Esophagus squamous epithelium (tissue), 5 donors: Measurements from ENCODE around the gene PTPRN2. TPM values are rescaled to one million over a fixed set of nuclear protein-coding genes. Genes with fewer than 3 reads are reported as not detected.
A peak's percentile ranks its signal among the peaks of the same experiment; 100 is the strongest.

Experiments
- DNase-seq: peaks from one replicate; lab custom pipeline; 2025; lab: John Stamatoyannopoulos, UW
- H3K27ac ChIP-seq, 4 donors: fragments of 200-600 bp; sonication (generic); one replicate each; pipeline ENCODE4 v1.5.1; 2016 to 2019; ENCODE audit warnings: mild to moderate bottlenecking in 1 of 4
- H3K27me3 ChIP-seq, 4 donors: fragments of 200-600 bp; sonication (generic); 1 replicate in 3 of 4; 2 replicates in 1 of 4; pipeline versions ENCODE4 v1.5.1 to v1.6.0; 2017 to 2021; ENCODE audit warnings: antibody characterized with exemption in 1 of 4
- H3K36me3 ChIP-seq, 3 donors: fragments of 200-600 bp; sonication (generic); one replicate each; pipeline ENCODE4 v1.5.1; 2016 to 2019
- H3K4me1 ChIP-seq, 3 donors: fragments of 200-600 bp; sonication (generic); one replicate each; pipeline ENCODE4 v1.5.1; 2017 to 2019
- H3K4me3 ChIP-seq, 4 donors: fragments of 200-600 bp; sonication (generic); 1 replicate in 3 of 4; 2 replicates in 1 of 4; pipeline ENCODE4 v1.5.1; 2016 to 2019; ENCODE audit warnings: mild to moderate bottlenecking in 2 of 4, moderate library complexity in 1 of 4
- H3K9me3 ChIP-seq, 3 donors: fragments of 200-600 bp; sonication (generic); one replicate each; pipeline ENCODE4 v1.5.1; 2016 to 2019
- CTCF ChIP-seq, 6 experiments: fragments of 450-650 bp in 4 of 6; fragments of 200-600 bp in 2 of 6; sonication (generic) in 2 of 6; IDR thresholded peaks; one replicate each; pipeline ENCODE4 v1.5.1; 2016 to 2019; ENCODE audit warnings: antibody characterized with exemption in 6 of 6, mild to moderate bottlenecking in 4 of 6, moderate library complexity in 4 of 6
- POLR2A ChIP-seq, 4 donors: fragments of 450-650 bp; IDR thresholded peaks; one replicate each; pipeline ENCODE4 v1.6.1; 2017; ENCODE audit warnings: antibody characterized with exemption in 4 of 4, mild to moderate bottlenecking in 4 of 4, moderate library complexity in 3 of 4
- WGBS, 2 donors: methylation state at CpG; one replicate each; pipeline ENCODE4 v1.1.5; 2018; 5-methylcytosine and 5-hydroxymethylcytosine counted together
- intact Hi-C: fragments of 100-400 bp; cut with DNase I; formaldehyde crosslinking; loops from one replicate; pipeline ENCODE4 v1.15.0; 2022
- total RNA-seq, 4 donors: library from RNA; depleted of rRNA; stranded (reverse); fragments of >200 nt; gene quantifications; one replicate each; pipeline ENCODE4 v1.1.0, GENCODE V29; 2016
- donor health status: DM: yes; HTN: yes; CAD: no.

The PTPRN2 gene
- total RNA-seq, 4 donors from 2014 or later, result 0.38 to 2.7 (median 1.0) TPM

DNA sequence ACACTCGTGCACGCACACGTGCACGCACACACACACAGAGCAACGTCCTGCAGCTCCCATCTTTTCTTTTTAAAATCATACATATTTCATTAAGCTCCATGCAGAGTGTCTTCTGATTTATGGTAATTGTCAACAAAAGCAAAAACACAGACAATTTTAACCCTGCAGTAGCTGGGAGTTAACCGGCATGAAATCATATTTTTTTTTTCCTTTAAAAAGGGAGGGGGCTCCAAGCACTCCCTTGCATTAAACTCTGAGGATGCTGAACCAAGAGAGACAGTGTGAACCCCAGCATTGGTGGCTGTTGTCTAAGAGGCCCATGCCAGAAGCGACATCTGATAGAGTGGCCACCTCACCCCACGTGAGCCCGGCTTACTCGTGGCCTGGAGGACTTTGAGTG is 708.2 kb downstream of the PTPRN2 start:
- intact Hi-C loops, result no loop called here
- Histone ChIP-seq H3K4me1 (no peaks in the 10 kb centered on the region), H3K27me3 (peaks cover 0 to 26% (median 0%) of the 10 kb centered on the region in 4 donors), H3K4me3 (no peak overlapping the region), H3K9me3 (peaks cover 0 to 5% (median 0%) of the 10 kb centered on the region in 3 donors), H3K27ac (no peak overlapping the region), H3K36me3 (no peaks in the 10 kb centered on the region)
- 80 to 86% methylated on average over 10 of the region's 10 CpGs for WGBS, 2 donors
- TF ChIP-seq POLR2A (IDR thresholded peaks at IDR 0.05) (no peak), CTCF (IDR thresholded peaks at IDR 0.05) (no peak)
- no peak for DNase-seq

DNA sequence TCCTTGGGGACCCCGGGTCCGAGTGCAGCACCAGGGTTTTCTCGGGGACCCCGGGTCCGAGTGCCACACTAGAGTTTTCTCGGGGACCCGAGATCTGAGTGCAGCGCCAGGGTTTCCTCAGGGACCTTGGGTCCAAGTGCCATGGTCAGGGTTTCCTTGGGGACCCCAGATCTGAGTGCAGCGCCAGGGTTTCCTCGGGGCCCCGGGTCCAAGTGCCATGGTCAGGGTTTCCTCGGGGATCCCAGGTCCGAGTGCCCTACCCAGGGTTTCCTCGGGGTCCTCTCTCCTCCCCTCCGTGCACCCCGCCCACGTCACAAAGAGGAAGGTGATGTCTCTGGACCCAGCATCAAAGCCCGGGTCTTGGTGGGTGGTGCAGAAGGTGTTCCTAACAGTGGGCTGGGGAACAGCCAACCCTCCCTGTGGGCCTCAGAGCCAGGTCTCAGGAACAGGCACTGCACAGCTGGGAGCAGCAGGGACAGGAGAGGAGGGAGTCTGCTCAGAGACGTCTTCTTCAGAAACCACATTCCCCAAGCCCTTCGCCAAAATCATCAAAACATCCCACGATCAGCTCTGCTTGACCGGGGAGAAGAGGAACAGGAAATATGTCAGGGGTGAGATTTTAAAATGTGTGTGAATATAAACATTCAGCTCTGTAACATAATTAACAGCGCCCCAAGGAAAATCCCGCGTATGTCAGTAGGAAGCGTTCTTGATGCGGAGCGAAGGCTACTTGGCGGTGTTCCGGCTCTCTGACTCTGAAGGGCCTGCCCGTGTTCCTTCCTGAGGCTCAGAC is 710.1 kb downstream of the PTPRN2 start:
- H3K9me3 ChIP-seq, result peaks cover 0 to 4% (median 0%) of the 10 kb centered on the region in 3 donors
- H3K4me3 ChIP-seq, result no peak overlapping the region
- no peak for DNase-seq
- H3K27ac ChIP-seq, result no peak overlapping the region
- no peaks in the 10 kb centered on the region for H3K4me1 ChIP-seq
- peaks cover 0 to 34% (median 0%) of the 10 kb centered on the region in 4 donors for H3K27me3 ChIP-seq
- intact Hi-C loops, result no loop called here
- TF ChIP-seq CTCF (IDR thresholded peaks at IDR 0.05), result no peak
- no peak for TF ChIP-seq POLR2A (IDR thresholded peaks at IDR 0.05)
- 52 to 63% methylated on average over 15 to 16 of the region's 31 CpGs for WGBS, 2 donors
- H3K36me3 ChIP-seq, result no peaks in the 10 kb centered on the region

DNA sequence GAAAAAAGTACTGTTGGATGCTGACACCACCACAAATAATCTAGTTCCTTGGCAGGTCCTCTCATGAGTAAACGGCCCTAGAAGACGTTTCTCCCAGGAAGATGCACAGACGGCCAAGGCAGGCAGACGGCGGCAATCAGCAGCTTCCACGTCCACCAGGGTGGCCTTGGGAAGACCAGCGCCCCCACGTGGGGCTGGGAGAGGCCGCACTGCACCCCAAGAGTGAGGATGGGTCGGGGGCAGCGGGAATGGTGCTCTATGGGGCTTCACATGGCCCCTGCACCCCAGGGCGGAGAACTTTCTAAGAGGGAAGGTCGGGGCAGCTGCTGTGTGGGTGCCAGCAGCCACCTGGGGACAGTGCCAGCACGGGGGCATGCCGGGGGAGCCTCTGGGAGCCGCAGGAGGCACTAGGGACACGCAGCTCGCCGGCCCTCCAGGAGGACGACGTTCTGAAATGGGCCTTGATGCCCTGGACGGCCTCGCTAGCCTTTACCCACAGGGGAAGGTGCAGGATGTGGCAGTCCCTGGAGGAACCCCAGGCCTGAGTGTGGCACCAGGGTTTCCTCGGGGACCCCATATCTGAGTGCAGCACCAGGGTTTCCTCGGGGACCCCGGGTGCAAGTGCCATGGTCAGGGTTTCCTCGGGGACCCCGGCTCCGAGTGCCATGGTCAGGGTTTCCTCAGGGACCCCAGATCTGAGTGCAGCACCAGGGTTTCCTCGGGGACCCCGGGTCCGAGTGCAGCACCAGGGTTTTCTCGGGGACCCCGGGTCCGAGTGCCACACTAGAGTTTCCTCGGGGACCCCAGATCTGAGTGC is 710.9 kb downstream of the PTPRN2 start:
- TF ChIP-seq CTCF (IDR thresholded peaks at IDR 0.05), result no peak
- no peak for TF ChIP-seq POLR2A (IDR thresholded peaks at IDR 0.05)
- WGBS, 2 donors, result 0 to 76% methylated on average over 2 to 18 of the region's 36 CpGs
- Histone ChIP-seq H3K9me3 (peaks cover 0 to 4% (median 0%) of the 10 kb centered on the region in 3 donors), H3K4me1 (no peaks in the 10 kb centered on the region), H3K4me3 (no peak overlapping the region), H3K27ac (no peak overlapping the region), H3K36me3 (no peaks in the 10 kb centered on the region), H3K27me3 (peaks cover 0 to 34% (median 0%) of the 10 kb centered on the region in 4 donors)
- intact Hi-C loops, result no loop called here
- DNase-seq, result no peak

DNA sequence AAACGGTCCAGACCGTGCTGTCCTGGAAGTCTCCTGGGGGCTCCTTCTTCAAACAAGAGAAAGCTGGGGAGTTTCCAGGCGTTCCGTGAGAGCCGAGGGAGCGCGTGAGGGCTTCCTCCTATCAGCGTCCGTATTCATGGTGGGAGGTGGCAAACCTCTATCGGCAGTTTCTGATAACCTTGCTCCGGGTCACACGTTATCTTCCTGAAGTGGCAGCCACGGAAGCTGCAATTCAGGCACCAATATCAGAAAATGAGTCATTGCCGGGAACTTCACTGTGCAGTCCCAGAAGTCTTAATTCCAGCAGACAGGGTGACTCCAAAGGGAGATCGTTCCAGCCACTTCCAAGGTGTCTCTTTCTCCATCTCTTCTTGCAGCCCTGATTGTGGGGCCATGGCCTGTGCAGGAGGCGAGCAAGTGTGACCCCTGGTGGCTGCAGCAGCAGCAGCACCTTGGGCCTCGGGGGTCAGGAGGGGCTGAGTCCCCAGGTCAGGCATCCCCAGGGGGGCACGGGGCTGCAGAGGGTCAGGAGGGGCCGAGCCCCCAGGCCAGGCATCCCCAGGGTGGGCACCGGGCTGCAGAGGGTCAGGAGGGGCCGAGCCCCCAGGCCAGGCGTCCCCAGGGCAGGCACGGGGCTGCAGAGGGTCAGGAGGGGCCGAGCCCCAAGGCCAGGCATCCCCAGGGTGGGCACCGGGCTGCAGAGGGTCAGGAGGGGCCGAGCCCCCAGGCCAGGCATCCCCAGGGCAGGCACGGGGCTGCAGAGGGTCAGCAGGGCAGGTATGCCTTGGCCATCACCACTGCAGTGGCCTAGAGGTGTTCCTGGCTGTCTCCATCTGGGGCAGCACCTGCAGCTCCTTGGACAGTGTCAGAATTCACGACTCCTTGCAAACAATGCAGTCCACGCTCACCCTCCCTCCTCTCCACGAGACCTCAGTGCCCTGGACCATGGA is 712.1 kb downstream of the PTPRN2 start:
- intact Hi-C loops, result no loop called here
- Histone ChIP-seq H3K4me1 (no peaks in the 10 kb centered on the region), H3K9me3 (peaks cover 0 to 4% (median 0%) of the 10 kb centered on the region in 3 donors), H3K4me3 (no peak overlapping the region), H3K36me3 (no peaks in the 10 kb centered on the region), H3K27me3 (peaks cover 0 to 34% (median 0%) of the 10 kb centered on the region in 4 donors), H3K27ac (no peak overlapping the region)
- TF ChIP-seq POLR2A (IDR thresholded peaks at IDR 0.05) (no peak), CTCF (IDR thresholded peaks at IDR 0.05) (peak in 5 of 6 experiments; percentile 34 to 62 (median 48))
- DNase-seq, result no peak
- 24% methylated on average over 17 of the region's 30 CpGs; no CpG with 5 or more reads in 1 of the 2 donors for WGBS, 2 donors
